ENCODE results near the gene NARS2.
"Not testable (repeated sequence)": the region's sequence is repeated elsewhere in the genome, so short reads cannot be mapped to it uniquely, and the experiment has no call there.

NARS2 gene

DNA sequence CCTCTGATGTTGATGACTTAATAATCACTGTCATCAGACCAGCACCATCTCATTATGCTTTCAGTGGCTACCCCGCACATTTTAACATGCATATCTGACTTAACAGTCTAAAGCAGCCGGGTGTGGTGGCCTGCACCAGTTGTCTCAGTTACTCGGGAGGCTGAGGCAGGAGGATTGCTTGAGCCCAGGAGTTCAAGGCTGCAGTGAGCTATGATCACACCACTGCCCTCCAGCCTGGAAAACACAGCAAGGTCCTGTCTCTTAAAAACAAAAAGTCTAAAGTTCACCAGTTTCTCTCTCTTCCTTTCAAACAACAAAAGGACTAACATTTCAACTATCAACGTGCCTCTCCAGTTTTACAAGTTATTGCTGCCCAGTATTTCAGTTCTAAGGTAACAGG, 101.8 kb downstream of the NARS2 start:
- FAIRE-seq: no peak

DNA sequence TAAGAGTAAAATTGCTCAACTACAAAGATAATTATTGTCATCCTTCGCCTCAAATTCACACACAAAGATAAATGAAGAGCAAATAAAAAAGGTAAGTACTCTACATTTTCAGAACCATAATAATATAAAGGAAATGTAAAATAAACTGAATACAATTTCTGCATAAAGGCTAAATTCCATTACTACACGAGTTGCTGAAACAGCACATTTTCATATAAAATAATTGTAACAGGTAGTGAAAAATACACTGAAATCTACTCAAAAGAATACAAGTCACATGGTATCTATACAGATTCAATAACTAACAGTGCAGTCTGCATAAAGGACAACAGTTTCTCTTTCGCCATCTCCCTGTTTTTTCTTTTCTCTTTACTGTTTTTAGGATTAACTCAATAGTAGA, 102.3 kb downstream of the NARS2 start:
- no peak for FAIRE-seq

GRCh38 chr11:78470861-78471442, 103.7 kb downstream of the NARS2 start:
- FAIRE-seq: no peak

- no peak for FAIRE-seq
These were observed 104.8 kb downstream of the NARS2 start for GRCh38 chr11:78469896-78470295.

GRCh38 chr11:78467931-78468330, 106.7 kb downstream of the NARS2 start:
- no peak for FAIRE-seq

- no peak for FAIRE-seq
These were observed 107.3 kb downstream of the NARS2 start for GRCh38 chr11:78467370-78467769.

DNA sequence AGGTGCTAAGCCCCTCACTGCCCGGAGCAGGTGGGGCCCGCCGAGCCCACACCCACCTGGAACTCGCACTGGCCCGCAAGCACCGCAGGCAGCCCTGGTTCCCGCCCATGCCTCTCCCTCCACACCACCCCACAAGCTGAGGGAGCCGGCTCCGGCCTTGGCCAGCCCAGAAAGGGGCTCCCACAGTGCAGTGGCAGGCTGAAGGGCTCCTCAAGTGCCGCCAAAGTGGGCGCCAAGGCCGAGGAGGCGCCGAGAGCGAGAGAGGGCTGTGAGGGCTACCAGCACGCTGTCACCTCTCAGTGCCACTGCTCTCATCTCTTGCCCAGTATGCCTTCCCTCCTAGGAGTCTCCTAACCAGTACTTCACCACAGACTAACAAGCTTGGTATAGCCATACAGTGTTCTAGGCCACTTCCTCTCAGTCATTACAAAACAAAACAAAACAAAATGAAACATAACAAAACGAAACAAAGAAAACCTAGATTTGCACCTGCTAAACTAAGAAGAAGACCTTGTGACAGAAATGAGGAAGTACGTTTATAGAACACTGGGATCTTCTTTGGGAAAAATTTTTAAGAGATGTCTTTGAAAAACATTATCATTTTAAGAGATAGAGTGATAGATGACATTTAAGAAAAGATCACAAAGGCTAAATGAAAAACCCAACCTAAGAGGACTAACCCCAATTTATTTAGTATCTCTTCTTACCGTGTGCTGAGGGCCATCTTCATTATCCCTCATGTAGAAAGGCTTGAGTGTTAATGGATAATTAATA, 109.3 kb downstream of the NARS2 start:
- no peak for FAIRE-seq

GRCh38 chr11:78464787-78465168, 109.9 kb downstream of the NARS2 start:
- FAIRE-seq: not testable (repeated sequence)

DNA sequence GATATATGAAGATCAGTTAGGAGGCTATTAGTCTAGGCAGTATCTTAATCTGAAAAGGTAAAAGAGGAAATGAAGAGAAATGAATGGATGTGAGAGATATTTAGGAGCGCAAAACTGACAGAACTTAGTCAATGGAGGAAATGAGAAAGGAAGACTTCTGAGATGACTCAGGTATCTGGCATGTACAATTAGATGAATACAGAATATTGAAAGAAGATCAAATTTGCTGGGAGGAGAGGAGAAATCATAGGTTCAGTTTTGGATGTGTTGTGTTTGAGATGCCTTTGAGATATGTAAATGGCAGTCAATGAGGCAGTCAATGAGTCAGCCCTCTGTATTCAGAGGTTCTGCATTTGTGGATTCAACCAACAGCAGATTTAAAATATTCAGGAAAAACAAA, 114.2 kb downstream of the NARS2 start:
- FAIRE-seq: no peak

GRCh38 chr11:78459738-78460137, 114.9 kb downstream of the NARS2 start:
- FAIRE-seq: no peak

GRCh38 chr11:78457448-78457847, 117.2 kb downstream of the NARS2 start:
- no peak for FAIRE-seq

- no peak for FAIRE-seq
These were observed 121.3 kb downstream of the NARS2 start for GRCh38 chr11:78453140-78453935.

GRCh38 chr11:78451371-78452150, 123.1 kb downstream of the NARS2 start:
- no peak for FAIRE-seq

- no peak for FAIRE-seq
These were observed 123.8 kb downstream of the NARS2 start for GRCh38 chr11:78450866-78451265.

- no peak for FAIRE-seq
These were observed 124.8 kb downstream of the NARS2 start for GRCh38 chr11:78449866-78450265.

DNA sequence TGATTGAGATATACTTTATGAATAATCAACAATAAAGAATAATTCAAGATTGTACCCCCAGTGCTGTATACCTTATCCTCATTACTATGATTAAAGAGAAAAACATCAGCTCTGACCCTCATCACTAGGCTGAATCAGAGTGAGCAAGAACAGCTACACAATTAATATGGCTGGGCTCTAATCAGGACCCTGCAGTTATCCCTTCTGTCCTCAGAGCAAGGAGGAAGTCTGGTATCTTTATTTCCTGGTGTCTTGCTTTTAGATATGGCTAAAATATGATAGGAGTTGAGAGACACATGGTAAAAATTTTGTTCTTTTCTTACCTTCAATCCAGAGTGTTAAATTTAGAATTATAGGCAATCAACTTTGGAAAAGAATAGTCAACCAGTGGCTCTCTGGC, 128.5 kb downstream of the NARS2 start:
- no peak for FAIRE-seq

DNA sequence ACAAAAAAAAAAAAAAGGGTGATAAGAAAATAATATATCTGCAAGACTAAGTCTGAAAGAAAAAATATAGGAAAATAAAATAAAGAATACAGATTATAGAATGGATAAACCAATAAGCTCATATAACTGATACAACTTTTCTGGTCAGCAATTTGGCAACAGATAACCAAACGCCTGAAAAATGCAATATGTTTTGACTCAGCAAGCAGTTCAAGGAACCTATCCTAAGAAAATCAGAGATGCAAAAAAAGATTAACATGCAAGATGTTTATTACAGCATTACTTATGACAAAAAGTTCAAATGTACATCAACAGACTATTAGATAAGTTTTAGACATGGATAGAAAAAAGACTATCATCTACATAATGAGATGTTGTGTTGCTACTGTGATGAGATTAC, 129.9 kb downstream of the NARS2 start:
- FAIRE-seq: no peak

- no peak for FAIRE-seq
These were observed 132.7 kb downstream of the NARS2 start for GRCh38 chr11:78441956-78442355.

- FAIRE-seq: no peak
These were observed 136.2 kb downstream of the NARS2 start for GRCh38 chr11:78438298-78438975.

- no peak for FAIRE-seq
These were observed 141.7 kb downstream of the NARS2 start for GRCh38 chr11:78432956-78433355.

DNA sequence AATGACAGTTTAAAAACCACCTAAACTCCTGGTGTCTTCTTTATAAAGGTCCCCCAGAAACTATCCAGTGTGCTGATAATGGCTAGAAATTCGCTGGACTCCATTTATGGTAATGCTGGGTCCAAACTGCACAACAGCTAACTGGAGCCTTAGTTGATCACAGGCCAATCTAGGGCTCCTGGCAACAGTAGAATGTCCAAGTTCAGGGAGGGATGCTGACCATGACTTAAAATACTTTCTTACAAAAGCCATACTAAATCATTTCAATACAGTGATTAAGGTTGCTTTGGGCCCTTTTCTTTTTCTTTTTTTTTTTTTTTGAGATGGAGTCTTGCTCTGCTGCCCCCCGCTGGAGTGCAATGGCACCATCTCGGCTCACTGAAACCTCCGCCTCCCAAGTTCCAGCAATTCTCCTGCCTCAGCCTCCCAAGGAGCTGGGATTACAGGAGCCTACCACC, 142.6 kb downstream of the NARS2 start:
- no peak for FAIRE-seq

DNA sequence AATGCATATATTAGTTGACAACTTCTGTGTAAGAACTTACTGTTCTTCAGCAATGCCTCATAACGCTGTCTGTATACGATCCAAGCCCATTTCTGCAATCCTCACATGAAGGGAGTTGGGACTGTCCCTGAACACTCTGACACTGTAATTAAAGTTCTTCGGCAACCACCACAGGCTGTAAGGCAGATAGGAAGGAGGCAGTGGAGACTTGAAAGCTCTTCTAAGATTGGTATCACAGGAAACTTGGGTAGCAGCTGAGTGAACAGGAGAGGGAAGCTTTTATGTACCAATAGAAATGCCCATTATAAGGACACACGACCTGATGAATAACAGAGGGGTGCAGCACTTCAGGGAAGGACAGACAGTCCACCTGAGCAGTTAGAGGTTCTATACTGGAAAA, 145.0 kb downstream of the NARS2 start:
- FAIRE-seq: no peak

- FAIRE-seq: no peak
These were observed 145.5 kb downstream of the NARS2 start for GRCh38 chr11:78429209-78429608.
